Activated T-cell treated with anti-CD3 and anti-CD28 coated beads, Interleukin-2, amount 50 U/mL, for 4 hours (primary cell): Measurements from ENCODE around the gene B2M. TPM values are rescaled to one million over a fixed set of nuclear protein-coding genes. Genes with fewer than 3 reads are reported as not detected.

Source experiments
- ATAC-seq, 2 donors: fragments of 200-7000 bp; cut with Tn5 transposase; one replicate each; pipeline ENCODE4 v1.10.0; 2021
- DNase-seq: peaks from one replicate; pipeline ENCODE4 v3.0.0-alpha.2; 2020
- H3K27me3 Mint-ChIP-seq: one replicate; pipeline ENCODE4 v1.8.0; 2021; ENCODE audit warnings: low read depth, mixed read lengths
- H3K36me3 Mint-ChIP-seq: one replicate; pipeline ENCODE4 v1.8.0; 2022; ENCODE audit warnings: mixed read lengths; ENCODE audit not compliant: insufficient read depth
- H3K4me1 Mint-ChIP-seq: one replicate; pipeline ENCODE4 v1.8.0; 2021; ENCODE audit warnings: low read depth, mixed read lengths
- H3K4me3 Mint-ChIP-seq: one replicate; pipeline ENCODE4 v1.8.0; 2021; ENCODE audit warnings: mild to moderate bottlenecking, moderate library complexity, mixed read lengths
- H3K9me3 Mint-ChIP-seq: one replicate; pipeline ENCODE4 v1.8.0; 2021; ENCODE audit warnings: mixed read lengths
- total RNA-seq, 3 donors: library from RNA; stranded (reverse); gene quantifications; one replicate each; pipeline ENCODE4 v1.2.1, GENCODE V29; 2021

Gene B2M
- 1,000 to 10,000 TPM; 3,850 to 4,350 (median 4,124) TPM for total RNA-seq

- ATAC-seq (peak; percentile 79 to 81), DNase-seq (peak; percentile 97)
- Mint-ChIP-seq H3K4me3 (peak within 1 kb of the TSS; percentile 99), H3K4me1 (peaks cover 39% of the 10 kb centered on the region), H3K36me3 (peaks cover 44% of the 10 kb centered on the region), H3K27me3 (no peaks in the 10 kb centered on the region), H3K9me3 (no peaks in the 10 kb centered on the region)
Observed at GRCh38 chr15:44711096-44711742, at the start of gene B2M, which contains the start of gene PATL2. Gene B2M (plus strand): TSS chr15:44711517. CDS start chr15:44711547, 30 bp downstream. Gene PATL2 (minus strand): TSS chr15:44711323. CDS start chr15:44676490, 34,833 bp downstream.

GRCh38 chr15:44661576-44661975 lies 49.7 kb upstream of the B2M start:
- peak overlapping the region; percentile 53 for H3K4me3 Mint-ChIP-seq
- no peak for ATAC-seq
- no peak for DNase-seq
- H3K27me3 Mint-ChIP-seq = no peaks in the 10 kb centered on the region
- no peaks in the 10 kb centered on the region for H3K9me3 Mint-ChIP-seq
- peaks cover 19% of the 10 kb centered on the region for H3K36me3 Mint-ChIP-seq
- peaks cover 48% of the 10 kb centered on the region for H3K4me1 Mint-ChIP-seq

GRCh38 chr15:44662478-44663409 lies 48.6 kb upstream of the B2M start:
- H3K36me3 Mint-ChIP-seq = peaks cover 12% of the 10 kb centered on the region
- H3K4me3 Mint-ChIP-seq = peak overlapping the region; percentile 96
- peaks cover 55% of the 10 kb centered on the region for H3K4me1 Mint-ChIP-seq
- DNase-seq (peak; percentile 75), ATAC-seq (peak; percentile 66 to 67)
- no peaks in the 10 kb centered on the region for H3K27me3 Mint-ChIP-seq
- H3K9me3 Mint-ChIP-seq = no peaks in the 10 kb centered on the region

GRCh38 chr15:44663410-44664308 lies 47.7 kb upstream of the B2M start, which contains the start of gene SPG11:
Gene SPG11 (minus strand): TSS chr15:44663662. CDS start chr15:44663647, 15 bp downstream.
- H3K9me3 Mint-ChIP-seq = no peaks in the 10 kb centered on the region
- H3K36me3 Mint-ChIP-seq = peaks cover 11% of the 10 kb centered on the region
- peak; percentile 95 for DNase-seq
- peaks cover 64% of the 10 kb centered on the region for H3K4me1 Mint-ChIP-seq
- ATAC-seq = peak; percentile 87 to 89
- no peaks in the 10 kb centered on the region for H3K27me3 Mint-ChIP-seq
- peak within 1 kb of the TSS; percentile 96 for H3K4me3 Mint-ChIP-seq

GRCh38 chr15:44666210-44667038 lies 44.9 kb upstream of the B2M start:
- ATAC-seq (no peak), DNase-seq (no peak)
- H3K27me3 Mint-ChIP-seq = no peaks in the 10 kb centered on the region
- H3K36me3 Mint-ChIP-seq = no peaks in the 10 kb centered on the region
- peaks cover 76% of the 10 kb centered on the region for H3K4me1 Mint-ChIP-seq
- H3K4me3 Mint-ChIP-seq = peak overlapping the region; percentile 67
- no peaks in the 10 kb centered on the region for H3K9me3 Mint-ChIP-seq

GRCh38 chr15:44667039-44667360 lies 44.3 kb upstream of the B2M start:
- DNase-seq (no peak), ATAC-seq (no peak)
- Mint-ChIP-seq H3K4me1 (peaks cover 79% of the 10 kb centered on the region), H3K4me3 (peak overlapping the region; percentile 67), H3K27me3 (no peaks in the 10 kb centered on the region), H3K36me3 (no peaks in the 10 kb centered on the region), H3K9me3 (no peaks in the 10 kb centered on the region)

- Mint-ChIP-seq H3K4me1 (peaks cover 91% of the 10 kb centered on the region), H3K36me3 (no peaks in the 10 kb centered on the region), H3K27me3 (no peaks in the 10 kb centered on the region), H3K9me3 (no peaks in the 10 kb centered on the region), H3K4me3 (no peak overlapping the region)
- DNase-seq (no peak), ATAC-seq (no peak)
Observed at GRCh38 chr15:44668921-44669320, 42.4 kb upstream of the B2M start.

GRCh38 chr15:44670087-44670950 lies 41.0 kb upstream of the B2M start:
- ATAC-seq (no peak), DNase-seq (no peak)
- H3K27me3 Mint-ChIP-seq = no peaks in the 10 kb centered on the region
- peaks cover 91% of the 10 kb centered on the region for H3K4me1 Mint-ChIP-seq
- no peaks in the 10 kb centered on the region for H3K36me3 Mint-ChIP-seq
- no peaks in the 10 kb centered on the region for H3K9me3 Mint-ChIP-seq
- no peak overlapping the region for H3K4me3 Mint-ChIP-seq

GRCh38 chr15:44673639-44674038 lies 37.7 kb upstream of the B2M start:
- Mint-ChIP-seq H3K27me3 (no peaks in the 10 kb centered on the region), H3K4me1 (peaks cover 90% of the 10 kb centered on the region), H3K4me3 (no peak overlapping the region), H3K36me3 (no peaks in the 10 kb centered on the region), H3K9me3 (no peaks in the 10 kb centered on the region)
- no peak for DNase-seq
- ATAC-seq = no peak

- no peak for ATAC-seq
Observed at GRCh38 chr15:44675911-44676310, 35.4 kb upstream of the B2M start.

GRCh38 chr15:44676676-44677075 lies 34.6 kb upstream of the B2M start:
- Mint-ChIP-seq H3K4me3 (peak overlapping the region; percentile 72), H3K9me3 (peaks cover 9% of the 10 kb centered on the region), H3K36me3 (no peaks in the 10 kb centered on the region), H3K4me1 (peaks cover 85% of the 10 kb centered on the region), H3K27me3 (no peaks in the 10 kb centered on the region)
- ATAC-seq = peak; percentile 58 to 70
- no peak for DNase-seq

More at GRCh38 chr15:44675911-44676310, 35.4 kb upstream of the B2M start:
- DNase-seq = no peak
- peaks cover 9% of the 10 kb centered on the region for H3K9me3 Mint-ChIP-seq
- H3K4me3 Mint-ChIP-seq = peak overlapping the region; percentile 40
- H3K4me1 Mint-ChIP-seq = peaks cover 86% of the 10 kb centered on the region
- no peaks in the 10 kb centered on the region for H3K36me3 Mint-ChIP-seq
- H3K27me3 Mint-ChIP-seq = no peaks in the 10 kb centered on the region

- Mint-ChIP-seq H3K4me1 (peaks cover 83% of the 10 kb centered on the region), H3K36me3 (peaks cover 12% of the 10 kb centered on the region), H3K4me3 (no peak overlapping the region), H3K27me3 (no peaks in the 10 kb centered on the region), H3K9me3 (peaks cover 32% of the 10 kb centered on the region)
- DNase-seq (no peak), ATAC-seq (no peak)
Observed at GRCh38 chr15:44682211-44682610, 29.1 kb upstream of the B2M start.
